Caco-2 (cell line): ENCODE results near the gene DLD. TPM values are rescaled to one million over a fixed set of nuclear protein-coding genes. Genes with fewer than 3 reads are reported as not detected.

Source experiments
- BruUV-seq: library from RNA; stranded (reverse); fragments of 400-500 nt; replicated peaks from 2 replicates; lab custom pipeline; 2021; lab: Mats Ljungman, UMichigan
- CTCF ChIA-PET: fragments of 300-600 bp; sonication (Branson Sonifier 250); formaldehyde crosslinking; loops from one replicate; lab custom pipeline; 2022; ENCODE audit warnings: antibody characterized with exemption; lab: Charles Lee
- POLR2A ChIA-PET: fragments of 300-600 bp; sonication (Branson Sonifier 250); formaldehyde crosslinking; loops from one replicate; lab custom pipeline; 2022; ENCODE audit warnings: antibody characterized with exemption; lab: Charles Lee
- DNase-seq, 2 experiments: peaks; one replicate each; pipeline versions ENCODE4 v3.0.0 to v3.0.0-alpha.2; 2020 to 2022
- H3K27me3 ChIP-seq: replicated peaks from 2 replicates; pipeline ENCODE4 v1.6.0; 2011; ENCODE audit warnings: low read length; ENCODE audit not compliant: control insufficient read depth, insufficient read depth
- H3K36me3 ChIP-seq: 2 replicates; pipeline ENCODE4 v1.5.1; 2011; ENCODE audit warnings: low read length; ENCODE audit not compliant: control insufficient read depth, insufficient read depth
- H3K4me1 ChIP-seq: fragments of 250-450 bp; sonication (Bioruptor Pico); 2 replicates; pipeline ENCODE4 v1.5.1; 2020; ENCODE audit warnings: mild to moderate bottlenecking
- H3K4me3 ChIP-seq: 2 replicates; pipeline ENCODE4 v1.5.1; 2011; ENCODE audit warnings: low read depth, mild to moderate bottlenecking, control low read depth, low read length
- H3K9me3 ChIP-seq: fragments of 250-450 bp; sonication (Bioruptor Pico); 2 replicates; pipeline ENCODE4 v1.5.1; 2020; ENCODE audit warnings: mild to moderate bottlenecking, moderate library complexity
- H3K27ac Mint-ChIP-seq: one replicate; pipeline ENCODE4 v1.8.0; 2022; ENCODE audit warnings: mixed read lengths; ENCODE audit not compliant: unreplicated experiment
- H3K27me3 Mint-ChIP-seq: one replicate; pipeline ENCODE4 v1.8.0; 2022; ENCODE audit warnings: mixed read lengths; ENCODE audit not compliant: insufficient read depth, unreplicated experiment
- H3K36me3 Mint-ChIP-seq: one replicate; pipeline ENCODE4 v1.8.0; 2022; ENCODE audit warnings: mild to moderate bottlenecking, mixed read lengths; ENCODE audit not compliant: insufficient read depth, unreplicated experiment
- H3K4me1 Mint-ChIP-seq: one replicate; pipeline ENCODE4 v1.8.0; 2022; ENCODE audit warnings: low read depth, mixed read lengths; ENCODE audit not compliant: unreplicated experiment
- H3K4me3 Mint-ChIP-seq: one replicate; pipeline ENCODE4 v1.8.0; 2022; ENCODE audit warnings: mild to moderate bottlenecking, moderate library complexity, mixed read lengths; ENCODE audit not compliant: unreplicated experiment
- H3K9me3 Mint-ChIP-seq: one replicate; pipeline ENCODE4 v1.8.0; 2022; ENCODE audit warnings: mixed read lengths; ENCODE audit not compliant: unreplicated experiment
- intact Hi-C: fragments of 100-400 bp; cut with micrococcal nuclease; formaldehyde crosslinking; loops from one replicate; pipeline ENCODE4 v1.10.0; 2022; ENCODE audit not compliant: unreplicated experiment
- total RNA-seq: library from RNA; stranded (reverse); gene quantifications from 2 replicates; pipeline ENCODE4 v1.2.3, GENCODE V29; 2022
- TF ChIP-seq, protein P1 (sequence below), 2 experiments: fragments of 200-600 bp in 1 of 2; IDR thresholded peaks; 1 replicate in 1 of 2; 2 replicates in 1 of 2; pipeline versions ENCODE4 v1.5.1 to v1.8.0; 2011 to 2022; ENCODE audit warnings: antibody characterized with exemption in 1 of 2, control low read depth in 1 of 2, inconsistent platforms in 1 of 2, low read depth in 1 of 2, low read length in 1 of 2, mild to moderate bottlenecking in 1 of 2, moderate library complexity in 1 of 2; ENCODE audit not compliant: insufficient read depth in 1 of 2, severe bottlenecking in 1 of 2, unreplicated experiment in 1 of 2

Gene DLD
- total RNA-seq, 1 experiment from 2014 or later = 141 TPM

DNA sequence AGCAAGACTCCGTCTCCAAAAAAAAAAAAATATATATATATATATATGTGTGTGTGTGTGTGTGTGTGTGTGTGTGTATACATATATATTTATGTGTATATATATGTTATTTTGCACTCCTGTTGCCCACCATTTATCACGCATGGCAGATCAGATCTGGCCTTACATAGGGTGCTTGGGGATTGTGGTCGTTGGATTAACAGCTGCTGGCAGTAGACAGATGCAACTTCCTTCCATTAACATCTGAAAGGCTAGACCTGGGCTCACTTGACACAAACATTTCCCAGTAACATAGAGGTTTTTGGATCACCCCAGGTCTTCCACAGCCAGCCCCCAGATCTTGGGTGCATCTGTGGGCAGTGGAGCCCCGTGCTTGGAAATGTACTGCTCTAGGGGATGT is 40.8 kb upstream of the DLD start:
- Mint-ChIP-seq H3K9me3 (no peaks in the 10 kb centered on the region), H3K4me3 (no peak overlapping the region), H3K27ac (no peak overlapping the region), H3K36me3 (no peaks in the 10 kb centered on the region), H3K27me3 (no peaks in the 10 kb centered on the region), H3K4me1 (no peaks in the 10 kb centered on the region)
- Histone ChIP-seq H3K4me1 (no peaks in the 10 kb centered on the region), H3K27me3 (no peaks in the 10 kb centered on the region), H3K9me3 (0 out of 2 replicates have a peak, but pooled peaks cover 3% of the 10 kb centered on the region), H3K4me3 (no peak overlapping the region), H3K36me3 (no peaks in the 10 kb centered on the region)
- BruUV-seq = no TSS peak
- ChIA-PET POLR2A (no interaction called here), CTCF (no interaction called here)
- intact Hi-C loops = no loop called here
- TF ChIP-seq, protein P1, sequence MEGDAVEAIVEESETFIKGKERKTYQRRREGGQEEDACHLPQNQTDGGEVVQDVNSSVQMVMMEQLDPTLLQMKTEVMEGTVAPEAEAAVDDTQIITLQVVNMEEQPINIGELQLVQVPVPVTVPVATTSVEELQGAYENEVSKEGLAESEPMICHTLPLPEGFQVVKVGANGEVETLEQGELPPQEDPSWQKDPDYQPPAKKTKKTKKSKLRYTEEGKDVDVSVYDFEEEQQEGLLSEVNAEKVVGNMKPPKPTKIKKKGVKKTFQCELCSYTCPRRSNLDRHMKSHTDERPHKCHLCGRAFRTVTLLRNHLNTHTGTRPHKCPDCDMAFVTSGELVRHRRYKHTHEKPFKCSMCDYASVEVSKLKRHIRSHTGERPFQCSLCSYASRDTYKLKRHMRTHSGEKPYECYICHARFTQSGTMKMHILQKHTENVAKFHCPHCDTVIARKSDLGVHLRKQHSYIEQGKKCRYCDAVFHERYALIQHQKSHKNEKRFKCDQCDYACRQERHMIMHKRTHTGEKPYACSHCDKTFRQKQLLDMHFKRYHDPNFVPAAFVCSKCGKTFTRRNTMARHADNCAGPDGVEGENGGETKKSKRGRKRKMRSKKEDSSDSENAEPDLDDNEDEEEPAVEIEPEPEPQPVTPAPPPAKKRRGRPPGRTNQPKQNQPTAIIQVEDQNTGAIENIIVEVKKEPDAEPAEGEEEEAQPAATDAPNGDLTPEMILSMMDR (IDR thresholded peaks at IDR 0.05; ENCODE audit: insufficient read depth in 1 of 2, low read depth in 1 of 2, low read length in 1 of 2, severe bottlenecking in 1 of 2, unreplicated experiment in 1 of 2) = no peak
- no peak for DNase-seq

DNA sequence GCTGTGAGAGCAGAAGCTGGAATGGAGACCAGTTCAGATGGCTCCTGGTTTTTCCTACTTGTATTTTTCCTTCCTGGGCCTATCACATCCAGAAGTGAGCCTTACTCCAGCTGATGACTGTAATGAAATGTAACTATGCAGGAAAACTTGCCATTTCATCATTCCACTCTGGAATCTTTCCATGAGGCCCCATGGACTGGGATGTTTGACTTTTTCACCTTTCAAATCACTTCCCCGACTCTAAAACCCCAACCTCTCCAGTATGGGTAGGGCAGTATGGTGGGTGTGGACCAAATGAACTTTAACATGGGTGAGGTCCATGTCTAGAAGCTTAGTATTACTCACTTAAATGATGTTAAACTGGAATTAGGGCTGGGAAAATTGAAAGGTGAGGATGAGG is 40.3 kb upstream of the DLD start:
- intact Hi-C loops = no loop called here
- Mint-ChIP-seq H3K4me1 (no peaks in the 10 kb centered on the region), H3K27ac (no peak overlapping the region), H3K9me3 (no peaks in the 10 kb centered on the region), H3K36me3 (no peaks in the 10 kb centered on the region), H3K4me3 (no peak overlapping the region), H3K27me3 (no peaks in the 10 kb centered on the region)
- Histone ChIP-seq H3K9me3 (0 out of 2 replicates have a peak, but pooled peaks cover 3% of the 10 kb centered on the region), H3K4me3 (no peak overlapping the region), H3K27me3 (no peaks in the 10 kb centered on the region), H3K36me3 (no peaks in the 10 kb centered on the region), H3K4me1 (no peaks in the 10 kb centered on the region)
- DNase-seq = no peak
- ChIA-PET CTCF (no interaction called here), POLR2A (no interaction called here)
- TF ChIP-seq, protein P1 (IDR thresholded peaks at IDR 0.05; ENCODE audit: insufficient read depth in 1 of 2, low read depth in 1 of 2, low read length in 1 of 2, severe bottlenecking in 1 of 2, unreplicated experiment in 1 of 2) = no peak
- no TSS peak for BruUV-seq

DNA sequence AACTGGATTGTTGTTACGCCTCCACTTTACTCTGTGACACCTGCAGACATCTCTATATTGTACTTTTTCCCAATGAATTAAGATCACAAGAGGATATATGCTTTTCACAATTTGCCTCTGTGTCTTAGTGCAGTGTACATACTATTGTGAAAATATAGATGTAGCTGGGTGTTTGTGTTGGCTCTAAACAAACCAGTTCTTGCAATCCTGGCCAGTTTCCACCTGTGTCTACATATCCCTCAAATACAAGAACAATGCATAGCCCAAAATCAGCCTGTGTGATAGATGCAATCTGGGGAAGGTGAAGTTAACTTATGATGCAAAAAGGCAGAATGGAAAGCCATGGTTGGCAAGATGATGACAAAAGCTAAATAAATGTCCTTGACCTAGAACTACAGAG is 36.5 kb upstream of the DLD start:
- Mint-ChIP-seq H3K27ac (no peak overlapping the region), H3K4me1 (no peaks in the 10 kb centered on the region), H3K4me3 (no peak overlapping the region), H3K36me3 (no peaks in the 10 kb centered on the region), H3K9me3 (no peaks in the 10 kb centered on the region), H3K27me3 (no peaks in the 10 kb centered on the region)
- CTCF ChIA-PET = no interaction called here
- no peak for DNase-seq
- BruUV-seq = no TSS peak
- TF ChIP-seq, protein P1 (IDR thresholded peaks at IDR 0.05; ENCODE audit: insufficient read depth in 1 of 2, low read depth in 1 of 2, low read length in 1 of 2, severe bottlenecking in 1 of 2, unreplicated experiment in 1 of 2) = no peak
- no peaks in the 10 kb centered on the region for H3K36me3 ChIP-seq
- intact Hi-C loops = no loop called here
- no peaks in the 10 kb centered on the region for H3K9me3 ChIP-seq
- H3K4me3 ChIP-seq = no peak overlapping the region
- H3K27me3 ChIP-seq = no peaks in the 10 kb centered on the region
- POLR2A ChIA-PET = no interaction called here
- H3K4me1 ChIP-seq = peaks cover 4% of the 10 kb centered on the region; the same call in 1 of the 2 replicates
